CD4-positive, alpha-beta T cell treated with Interleukin-4 for 4 hours (primary cell): ENCODE data around the gene HLA-DQA1.
"Not testable (repeated sequence)": the region's sequence is repeated elsewhere in the genome, so short reads cannot be mapped to it uniquely, and the experiment has no call there.

ENCODE experiments used
- DNase-seq: peaks from one replicate; pipeline ENCODE4 v3.0.0-alpha.2; 2020

HLA-DQA1 gene

GRCh38 chr6:32637219-32637880 is at the start of gene HLA-DQA1:
Gene HLA-DQA1 (plus strand): TSS chr6:32637406. CDS start chr6:32637459, 53 bp downstream.
- DNase-seq = peak; percentile 63

GRCh38 chr6:32588156-32588555 is 49.0 kb upstream of the HLA-DQA1 start:
- no peak for DNase-seq

- peak; percentile 54 for DNase-seq
These were observed 47.4 kb upstream of the HLA-DQA1 start, which contains the start of gene HLA-DRB1 for GRCh38 chr6:32589596-32590449. Gene HLA-DRB1 (minus strand): TSS chr6:32589848. CDS start chr6:32589742, 106 bp downstream.

- DNase-seq = not testable (repeated sequence)
These were observed 46.5 kb upstream of the HLA-DQA1 start for GRCh38 chr6:32590713-32591112.

- DNase-seq = no peak
These were observed 40.2 kb upstream of the HLA-DQA1 start for GRCh38 chr6:32597024-32597423.

GRCh38 chr6:32602383-32602782 is 34.8 kb upstream of the HLA-DQA1 start:
- DNase-seq = no peak

- DNase-seq = no peak
These were observed 34.0 kb upstream of the HLA-DQA1 start for GRCh38 chr6:32603222-32603621.

GRCh38 chr6:32603888-32604287 is 33.3 kb upstream of the HLA-DQA1 start:
- DNase-seq = no peak

- peak; percentile 29 for DNase-seq
These were observed 32.8 kb upstream of the HLA-DQA1 start for GRCh38 chr6:32604434-32604877.

- no peak for DNase-seq
These were observed 29.8 kb upstream of the HLA-DQA1 start for GRCh38 chr6:32607263-32607987.

- DNase-seq = no peak
These were observed 29.3 kb upstream of the HLA-DQA1 start for GRCh38 chr6:32607988-32608298.

- no peak for DNase-seq
These were observed 28.8 kb upstream of the HLA-DQA1 start for GRCh38 chr6:32608362-32608761.

GRCh38 chr6:32609391-32609730 is 27.8 kb upstream of the HLA-DQA1 start:
- no peak for DNase-seq

GRCh38 chr6:32609731-32610640 is 27.2 kb upstream of the HLA-DQA1 start:
- peak; percentile 72 for DNase-seq

- DNase-seq = no peak
These were observed 26.4 kb upstream of the HLA-DQA1 start for GRCh38 chr6:32610682-32611296.

GRCh38 chr6:32613475-32613874 is 23.7 kb upstream of the HLA-DQA1 start:
- DNase-seq = no peak

- no peak for DNase-seq
These were observed 22.7 kb upstream of the HLA-DQA1 start for GRCh38 chr6:32614366-32615081.

GRCh38 chr6:32615885-32616532 is 21.2 kb upstream of the HLA-DQA1 start:
- no peak for DNase-seq

- no peak for DNase-seq
These were observed 19.5 kb upstream of the HLA-DQA1 start for GRCh38 chr6:32617751-32618150.

- DNase-seq = no peak
These were observed 15.8 kb upstream of the HLA-DQA1 start for GRCh38 chr6:32621372-32621771.
